ENCODE data around the gene DDX41. TPM values are rescaled to one million over a fixed set of nuclear protein-coding genes. Genes with fewer than 3 reads are reported as not detected.

The DDX41 gene
- total and polyA plus RNA-seq, 2 of the 13 experiments (the other 11 are each of a cell fraction or from before 2014, with no cell fraction given): 62.8 to 105 TPM

DNA sequence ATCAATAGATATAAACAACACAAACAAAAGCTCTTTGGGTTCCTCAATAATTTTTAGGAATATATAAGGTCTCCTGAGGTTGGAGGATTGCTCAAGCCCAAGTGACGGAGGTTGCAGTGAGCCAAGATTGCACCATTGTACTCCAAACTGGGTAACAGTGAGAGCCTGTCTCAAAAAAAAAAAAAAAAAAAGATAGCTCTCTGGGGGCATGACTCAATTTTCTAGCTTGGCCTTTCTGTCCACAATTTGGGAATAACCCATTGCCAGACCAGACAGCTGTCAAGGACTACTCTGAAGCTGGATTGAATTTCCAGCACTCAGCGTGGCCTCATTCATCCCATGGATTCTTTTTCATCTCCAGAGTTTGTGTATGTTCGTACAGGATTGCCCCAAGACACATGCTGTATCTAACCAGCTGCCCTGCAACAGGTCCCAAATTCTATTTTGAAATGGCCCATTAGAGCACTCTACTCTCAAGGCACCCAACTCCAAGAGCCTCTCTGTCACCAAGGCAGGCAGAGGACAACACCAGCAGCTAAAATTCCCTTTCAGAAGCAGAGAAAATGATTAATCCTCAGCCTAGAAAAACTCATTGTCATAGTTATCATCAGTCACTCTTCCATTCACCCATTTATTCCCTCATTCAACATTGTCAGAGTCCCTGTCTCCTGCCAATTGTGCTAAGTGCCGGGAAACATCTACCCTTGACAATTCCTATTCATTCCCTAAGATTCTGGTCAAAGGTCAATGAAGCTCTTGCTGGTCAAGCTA is 28.9 kb upstream of the DDX41 start:
- in situ Hi-C loops (cut with HindIII; ENCODE audit: extremely low pct_ligation_motif_present, low pct_unique_long_range_greater_than_20kb) (no loop called here), intact Hi-C loops (cut with micrococcal nuclease; ENCODE audit: unreplicated experiment) (loop anchor here (5.0 kb wide), 1 partner anchor 47 kb away; the partner anchor contains the start of gene TMED9)
- peak; percentile 34 for FAIRE-seq
- peaks cover 10% of the 10 kb centered on the region for H4K20me1 ChIP-seq (ENCODE audit: insufficient read depth, low read length)
- ChIA-PET CTCF (ENCODE audit: low intra/inter-chr PET ratio, low total read pairs) (no interaction called here), POLR2A (interaction anchor here (0.6 to 1.5 kb wide), 4 partner anchors 29 to 52 kb away, joined by 3 to 12 read pairs (median 6); partner anchors contain the start of genes DDX41 and TMED9)
- H3K36me3 ChIP-seq (replicated peaks in 1 of 2; ENCODE audit: control insufficient read depth in 1 of 2, insufficient read depth in 2 of 2, low read length in 2 of 2): peaks cover 7 to 35% of the 10 kb centered on the region in 2 experiments
- ATAC-seq: no peak
- 67% methylated on average over 4 of the region's 4 CpGs for WGBS (ENCODE audit: low lambda C conversion rate)
- H2AFZ ChIP-seq (ENCODE audit: low read length): no peak overlapping the region
- BruUV-seq (replicated peaks): no TSS peak
- no peak for DNase-seq (ENCODE audit: low spot score)
- H3K9ac ChIP-seq (ENCODE audit: insufficient read depth, low read depth, low read length): no peak overlapping the region
- peaks cover 39% of the 10 kb centered on the region for H3K4me1 ChIP-seq (ENCODE audit: insufficient read depth, low read length)
- H3K4me2 ChIP-seq (ENCODE audit: low read depth, low read length): peak overlapping the region; percentile 13; the same call in 1 of the 2 replicates
- peaks cover 72% of the 10 kb centered on the region for H3K79me2 ChIP-seq (ENCODE audit: insufficient read depth, low read length)
- peak overlapping the region; percentile 64 for H3K27ac ChIP-seq (ENCODE audit: extremely low read length, insufficient read depth, low read length)
- H3K9me3 ChIP-seq (ENCODE audit: low read length): no peaks in the 10 kb centered on the region
- no peaks in the 10 kb centered on the region for H3K27me3 ChIP-seq (ENCODE audit: control insufficient read depth in 1 of 2, insufficient read depth in 2 of 2, low read length in 2 of 2)
- H3K4me3 ChIP-seq (replicated peaks in 1 of 3; ENCODE audit: insufficient read depth in 1 of 3, low read depth in 2 of 3, low read length in 3 of 3): no peak overlapping the region
- no peak for TF ChIP-seq ZNF720 (CRISPR knock-in tag; IDR thresholded peaks at IDR 0.05)
- TF ChIP-seq MZF1 (CRISPR knock-in tag; IDR thresholded peaks at IDR 0.05; ENCODE audit: borderline replicate concordance): no peak
- TF ChIP-seq NFKB2 (CRISPR knock-in tag; IDR thresholded peaks at IDR 0.05; ENCODE audit: borderline replicate concordance): no peak
- 0 out of 2 replicates have a peak, but pooled peaks have one; percentile 38 for TF ChIP-seq ZNF383 (CRISPR knock-in tag; IDR thresholded peaks at IDR 0.05; ENCODE audit: borderline replicate concordance)
- no peak for TF ChIP-seq PAX8 (CRISPR knock-in tag; IDR thresholded peaks at IDR 0.05; ENCODE audit: borderline replicate concordance)
- TF ChIP-seq TAF15 (IDR thresholded peaks at IDR 0.05; ENCODE audit: low read depth, low read length, poor library complexity, severe bottlenecking): no peak
- TF ChIP-seq, protein P1, sequence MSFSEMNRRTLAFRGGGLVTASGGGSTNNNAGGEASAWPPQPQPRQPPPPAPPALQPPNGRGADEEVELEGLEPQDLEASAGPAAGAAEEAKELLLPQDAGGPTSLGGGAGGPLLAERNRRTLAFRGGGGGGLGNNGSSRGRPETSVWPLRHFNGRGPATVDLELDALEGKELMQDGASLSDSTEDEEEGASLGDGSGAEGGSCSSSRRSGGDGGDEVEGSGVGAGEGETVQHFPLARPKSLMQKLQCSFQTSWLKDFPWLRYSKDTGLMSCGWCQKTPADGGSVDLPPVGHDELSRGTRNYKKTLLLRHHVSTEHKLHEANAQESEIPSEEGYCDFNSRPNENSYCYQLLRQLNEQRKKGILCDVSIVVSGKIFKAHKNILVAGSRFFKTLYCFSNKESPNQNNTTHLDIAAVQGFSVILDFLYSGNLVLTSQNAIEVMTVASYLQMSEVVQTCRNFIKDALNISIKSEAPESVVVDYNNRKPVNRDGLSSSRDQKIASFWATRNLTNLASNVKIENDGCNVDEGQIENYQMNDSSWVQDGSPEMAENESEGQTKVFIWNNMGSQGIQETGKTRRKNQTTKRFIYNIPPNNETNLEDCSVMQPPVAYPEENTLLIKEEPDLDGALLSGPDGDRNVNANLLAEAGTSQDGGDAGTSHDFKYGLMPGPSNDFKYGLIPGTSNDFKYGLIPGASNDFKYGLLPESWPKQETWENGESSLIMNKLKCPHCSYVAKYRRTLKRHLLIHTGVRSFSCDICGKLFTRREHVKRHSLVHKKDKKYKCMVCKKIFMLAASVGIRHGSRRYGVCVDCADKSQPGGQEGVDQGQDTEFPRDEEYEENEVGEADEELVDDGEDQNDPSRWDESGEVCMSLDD (CRISPR knock-in tag; IDR thresholded peaks at IDR 0.05; ENCODE audit: borderline replicate concordance): no peak
- TF ChIP-seq TRIM24 (CRISPR knock-in tag; IDR thresholded peaks at IDR 0.05): no peak
- no peak for TF ChIP-seq SMARCC2 (IDR thresholded peaks at IDR 0.05)
- no peak for TF ChIP-seq ZNF841 (CRISPR knock-in tag; IDR thresholded peaks at IDR 0.05; ENCODE audit: borderline replicate concordance)
- no peak for TF ChIP-seq ZNF564 (CRISPR knock-in tag; IDR thresholded peaks at IDR 0.05)
- 0 out of 2 replicates have a peak, but pooled peaks have one; percentile 20 for TF ChIP-seq ZNF317 (CRISPR knock-in tag; IDR thresholded peaks at IDR 0.05)
- 0 out of 2 replicates have a peak, but pooled peaks have one; percentile 51 for TF ChIP-seq GATAD2A (CRISPR knock-in tag; IDR thresholded peaks at IDR 0.05)
- TF ChIP-seq ZNF558 (CRISPR knock-in tag; IDR thresholded peaks at IDR 0.05; ENCODE audit: borderline replicate concordance): no peak
- no peak for TF ChIP-seq SP5 (CRISPR knock-in tag; IDR thresholded peaks at IDR 0.05; ENCODE audit: borderline replicate concordance, low read depth)
- TF ChIP-seq CEBPB (IDR thresholded peaks at IDR 0.05; ENCODE audit: borderline replicate concordance, low read depth, low read length): peak; percentile 81
- TF ChIP-seq NFYB (CRISPR knock-in tag; IDR thresholded peaks at IDR 0.05): no peak
- TF ChIP-seq ZNF605 (CRISPR knock-in tag; IDR thresholded peaks at IDR 0.05): no peak
- TF ChIP-seq, protein P2, sequence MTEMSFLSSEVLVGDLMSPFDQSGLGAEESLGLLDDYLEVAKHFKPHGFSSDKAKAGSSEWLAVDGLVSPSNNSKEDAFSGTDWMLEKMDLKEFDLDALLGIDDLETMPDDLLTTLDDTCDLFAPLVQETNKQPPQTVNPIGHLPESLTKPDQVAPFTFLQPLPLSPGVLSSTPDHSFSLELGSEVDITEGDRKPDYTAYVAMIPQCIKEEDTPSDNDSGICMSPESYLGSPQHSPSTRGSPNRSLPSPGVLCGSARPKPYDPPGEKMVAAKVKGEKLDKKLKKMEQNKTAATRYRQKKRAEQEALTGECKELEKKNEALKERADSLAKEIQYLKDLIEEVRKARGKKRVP (CRISPR knock-in tag; IDR thresholded peaks at IDR 0.05): peak in 1 of 2 experiments; percentile 90; a peak in 2 of 4 replicates

Data from HepG2 (cell line).